ENCODE measurements around the gene CCDC160.
A peak's percentile ranks its signal among the peaks of the same experiment; 100 is the strongest.

GRCh38 chrX:134246282-134246681 lies 9.3 kb downstream of the CCDC160 start:
- TF ChIP-seq PHF8 (conservative IDR thresholded peaks at IDR 0.05; ENCODE audit: low read depth, low read length) (no peak), CREB1 (IDR thresholded peaks at IDR 0.05) (no peak), JUND (IDR thresholded peaks at IDR 0.05; ENCODE audit: low read length) (no peak), POLR2AphosphoS5 (IDR thresholded peaks at IDR 0.05; ENCODE audit: low read depth, low read length) (no peak), POLR2A (IDR thresholded peaks at IDR 0.05; ENCODE audit: control extremely low read depth in 1 of 2, low read depth in 2 of 2, low read length in 2 of 2) (no peak), SP2 (IDR thresholded peaks at IDR 0.05; ENCODE audit: low read length) (no peak), EGR1 (IDR thresholded peaks at IDR 0.05; ENCODE audit: borderline replicate concordance, low read depth, low read length) (no peak), EZH2 (IDR thresholded peaks at IDR 0.05; ENCODE audit: low read depth, low read length, severe bottlenecking) (no peak), FOSL1 (IDR thresholded peaks at IDR 0.05; ENCODE audit: insufficient read depth, low read depth, low read length) (no peak), TAF1 (IDR thresholded peaks at IDR 0.05; ENCODE audit: low read depth, low read length) (no peak), SP1 (IDR thresholded peaks at IDR 0.05; ENCODE audit: low read depth, low read length) (no peak)
- TF ChIP-seq, protein P1, sequence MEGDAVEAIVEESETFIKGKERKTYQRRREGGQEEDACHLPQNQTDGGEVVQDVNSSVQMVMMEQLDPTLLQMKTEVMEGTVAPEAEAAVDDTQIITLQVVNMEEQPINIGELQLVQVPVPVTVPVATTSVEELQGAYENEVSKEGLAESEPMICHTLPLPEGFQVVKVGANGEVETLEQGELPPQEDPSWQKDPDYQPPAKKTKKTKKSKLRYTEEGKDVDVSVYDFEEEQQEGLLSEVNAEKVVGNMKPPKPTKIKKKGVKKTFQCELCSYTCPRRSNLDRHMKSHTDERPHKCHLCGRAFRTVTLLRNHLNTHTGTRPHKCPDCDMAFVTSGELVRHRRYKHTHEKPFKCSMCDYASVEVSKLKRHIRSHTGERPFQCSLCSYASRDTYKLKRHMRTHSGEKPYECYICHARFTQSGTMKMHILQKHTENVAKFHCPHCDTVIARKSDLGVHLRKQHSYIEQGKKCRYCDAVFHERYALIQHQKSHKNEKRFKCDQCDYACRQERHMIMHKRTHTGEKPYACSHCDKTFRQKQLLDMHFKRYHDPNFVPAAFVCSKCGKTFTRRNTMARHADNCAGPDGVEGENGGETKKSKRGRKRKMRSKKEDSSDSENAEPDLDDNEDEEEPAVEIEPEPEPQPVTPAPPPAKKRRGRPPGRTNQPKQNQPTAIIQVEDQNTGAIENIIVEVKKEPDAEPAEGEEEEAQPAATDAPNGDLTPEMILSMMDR (IDR thresholded peaks at IDR 0.05; ENCODE audit: control extremely low read depth in 1 of 3, insufficient read depth in 1 of 3, low read depth in 1 of 3, low read length in 3 of 3), result peak in 1 of 3 experiments; percentile 20; a peak in 1 of 4 replicates
- TF ChIP-seq, protein P2, sequence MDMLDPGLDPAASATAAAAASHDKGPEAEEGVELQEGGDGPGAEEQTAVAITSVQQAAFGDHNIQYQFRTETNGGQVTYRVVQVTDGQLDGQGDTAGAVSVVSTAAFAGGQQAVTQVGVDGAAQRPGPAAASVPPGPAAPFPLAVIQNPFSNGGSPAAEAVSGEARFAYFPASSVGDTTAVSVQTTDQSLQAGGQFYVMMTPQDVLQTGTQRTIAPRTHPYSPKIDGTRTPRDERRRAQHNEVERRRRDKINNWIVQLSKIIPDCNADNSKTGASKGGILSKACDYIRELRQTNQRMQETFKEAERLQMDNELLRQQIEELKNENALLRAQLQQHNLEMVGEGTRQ (IDR thresholded peaks at IDR 0.05; ENCODE audit: low read length), result no peak
- TF ChIP-seq, protein P3, sequence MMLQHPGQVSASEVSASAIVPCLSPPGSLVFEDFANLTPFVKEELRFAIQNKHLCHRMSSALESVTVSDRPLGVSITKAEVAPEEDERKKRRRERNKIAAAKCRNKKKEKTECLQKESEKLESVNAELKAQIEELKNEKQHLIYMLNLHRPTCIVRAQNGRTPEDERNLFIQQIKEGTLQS (IDR thresholded peaks at IDR 0.05; ENCODE audit: insufficient read depth, low read depth, low read length), result no peak

Data from H1 (cell line).